Panc1 (cell line): ENCODE data around the gene MYBPC3. TPM values are rescaled to one million over a fixed set of nuclear protein-coding genes. Genes with fewer than 3 reads are reported as not detected.
A peak's percentile ranks its signal among the peaks of the same experiment; 100 is the strongest.

ENCODE experiments used
- ATAC-seq: fragments of 200-7000 bp; cut with Tn5 transposase; 2 replicates; pipeline ENCODE4 v1.9.1; 2020; ENCODE audit warnings: mild to moderate bottlenecking, moderate library complexity
- BruUV-seq: library from RNA; stranded (reverse); fragments of 400-500 nt; replicated peaks from 2 replicates; lab custom pipeline; 2021; lab: Mats Ljungman, UMichigan
- CTCF ChIA-PET: fragments of 300-600 bp; sonication (Branson Sonifier 250); formaldehyde crosslinking; loops from one replicate; lab custom pipeline; 2022; ENCODE audit warnings: antibody characterized with exemption; lab: Charles Lee
- POLR2A ChIA-PET: fragments of 300-600 bp; sonication (Branson Sonifier 250); formaldehyde crosslinking; loops from one replicate; lab custom pipeline; 2022; ENCODE audit warnings: antibody characterized with exemption; lab: Charles Lee
- DNase-seq: peaks from one replicate; pipeline ENCODE4 v3.0.0-alpha.2; 2010; ENCODE audit warnings: low read depth, low spot score
- H3K27ac ChIP-seq: 2 replicates; pipeline ENCODE4 v1.5.1; 2011; ENCODE audit warnings: mild to moderate bottlenecking, low read length, inconsistent platforms
- H3K27me3 ChIP-seq: fragments of 200-500 bp; sonication (Bioruptor generic); 2 replicates; pipeline ENCODE4 v1.6.0; 2014; ENCODE audit warnings: low read length, inconsistent platforms; ENCODE audit not compliant: control insufficient read depth, insufficient read depth
- H3K36me3 ChIP-seq: fragments of 200-500 bp; sonication (Bioruptor generic); 2 replicates; pipeline ENCODE4 v1.5.1; 2014; ENCODE audit warnings: inconsistent platforms, mild to moderate bottlenecking, low read length, moderate library complexity; ENCODE audit not compliant: control insufficient read depth, insufficient read depth
- H3K4me1 ChIP-seq: 2 replicates; pipeline ENCODE4 v1.5.1; 2011; ENCODE audit warnings: inconsistent platforms, mild to moderate bottlenecking, low read length, moderate library complexity; ENCODE audit not compliant: control insufficient read depth, insufficient read depth
- H3K4me3 ChIP-seq, 2 experiments: 2 replicates each; pipeline ENCODE4 v1.5.1; 2011 to 2012; ENCODE audit warnings: low read depth in 2 of 2, low read length in 2 of 2, mild to moderate bottlenecking in 2 of 2, inconsistent platforms in 1 of 2, moderate library complexity in 1 of 2
- H3K9me3 ChIP-seq: fragments of 200-500 bp; sonication (Bioruptor generic); 2 replicates; pipeline ENCODE4 v1.5.1; 2014; ENCODE audit warnings: low read depth, mild to moderate bottlenecking, inconsistent platforms, low read length, moderate library complexity; ENCODE audit not compliant: control insufficient read depth, insufficient read depth
- POLR2AphosphoS5 ChIP-seq: IDR thresholded peaks from 2 replicates; pipeline ENCODE4 v1.6.1; 2012; ENCODE audit warnings: mild to moderate bottlenecking, low read depth, low read length, moderate library complexity
- SIN3A ChIP-seq: IDR thresholded peaks from 2 replicates; pipeline ENCODE4 v1.6.1; 2012; ENCODE audit warnings: low read depth, mild to moderate bottlenecking, low read length, moderate library complexity, borderline replicate concordance; ENCODE audit not compliant: insufficient read depth
- TCF7L2 ChIP-seq: IDR thresholded peaks from 2 replicates; pipeline ENCODE4 v1.6.1; 2011; ENCODE audit warnings: mild to moderate bottlenecking, low read depth, low read length, inconsistent platforms
- in situ Hi-C: cut with HindIII; loops from 2 replicates; pipeline ENCODE4 v1.10.0; 2016; ENCODE audit warnings: low sequenced_read_pairs, low pct_unique_long_range_greater_than_20kb
- intact Hi-C: fragments of 100-400 bp; cut with micrococcal nuclease; formaldehyde crosslinking; loops from one replicate; pipeline ENCODE4 v1.10.0; 2022; ENCODE audit not compliant: unreplicated experiment
- total RNA-seq: library from RNA; stranded (reverse); gene quantifications from one replicate; pipeline ENCODE4 v1.2.1, GENCODE V29; 2021; ENCODE audit not compliant: unreplicated experiment
- TF ChIP-seq, protein P1 (sequence below): fragments of 450-650 bp; IDR thresholded peaks from 2 replicates; pipeline ENCODE4 v1.5.1; 2017; ENCODE audit warnings: mild to moderate bottlenecking
- TF ChIP-seq, protein P2 (sequence below), 2 experiments: IDR thresholded peaks; 2 replicates each; pipeline ENCODE4 v1.6.1; 2011 to 2012; ENCODE audit warnings: low read depth in 2 of 2, control low read depth in 1 of 2, low read length in 1 of 2, mild to moderate bottlenecking in 1 of 2, moderate library complexity in 1 of 2; ENCODE audit not compliant: insufficient read depth in 1 of 2

Gene MYBPC3
- total RNA-seq, 1 experiment from 2014 or later, result not detected

DNA sequence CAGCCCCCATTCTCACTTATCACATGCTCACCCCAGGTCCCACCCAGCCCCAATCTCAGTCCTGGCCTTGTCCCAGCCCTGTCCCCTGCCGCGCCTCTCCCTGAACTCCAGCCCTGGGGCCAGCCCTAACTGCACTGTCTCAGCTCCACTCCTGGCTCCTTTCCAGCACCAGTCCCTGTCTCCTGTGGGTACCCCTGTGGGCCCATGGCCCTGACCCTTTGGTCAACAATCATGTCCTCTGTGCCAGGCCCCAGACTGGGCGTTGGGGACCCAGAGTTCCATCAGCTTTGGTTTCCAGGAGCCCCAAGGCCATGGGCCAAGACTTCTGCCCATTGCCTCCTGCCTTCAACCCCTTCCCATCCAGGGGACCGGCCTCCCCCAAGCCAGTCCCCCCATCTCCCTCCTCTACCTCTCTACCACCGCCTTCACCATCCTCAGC is 25.1 kb upstream of the MYBPC3 start:
- H3K27me3 ChIP-seq, result no peaks in the 10 kb centered on the region
- H3K4me1 ChIP-seq, result no peaks in the 10 kb centered on the region; the same call in 1 of the 2 replicates
- ATAC-seq (no peak), DNase-seq (no peak)
- CTCF ChIA-PET, result no interaction called here
- TF ChIP-seq, protein P1, sequence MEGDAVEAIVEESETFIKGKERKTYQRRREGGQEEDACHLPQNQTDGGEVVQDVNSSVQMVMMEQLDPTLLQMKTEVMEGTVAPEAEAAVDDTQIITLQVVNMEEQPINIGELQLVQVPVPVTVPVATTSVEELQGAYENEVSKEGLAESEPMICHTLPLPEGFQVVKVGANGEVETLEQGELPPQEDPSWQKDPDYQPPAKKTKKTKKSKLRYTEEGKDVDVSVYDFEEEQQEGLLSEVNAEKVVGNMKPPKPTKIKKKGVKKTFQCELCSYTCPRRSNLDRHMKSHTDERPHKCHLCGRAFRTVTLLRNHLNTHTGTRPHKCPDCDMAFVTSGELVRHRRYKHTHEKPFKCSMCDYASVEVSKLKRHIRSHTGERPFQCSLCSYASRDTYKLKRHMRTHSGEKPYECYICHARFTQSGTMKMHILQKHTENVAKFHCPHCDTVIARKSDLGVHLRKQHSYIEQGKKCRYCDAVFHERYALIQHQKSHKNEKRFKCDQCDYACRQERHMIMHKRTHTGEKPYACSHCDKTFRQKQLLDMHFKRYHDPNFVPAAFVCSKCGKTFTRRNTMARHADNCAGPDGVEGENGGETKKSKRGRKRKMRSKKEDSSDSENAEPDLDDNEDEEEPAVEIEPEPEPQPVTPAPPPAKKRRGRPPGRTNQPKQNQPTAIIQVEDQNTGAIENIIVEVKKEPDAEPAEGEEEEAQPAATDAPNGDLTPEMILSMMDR, result no peak
- TF ChIP-seq TCF7L2, result no peak
- TF ChIP-seq POLR2AphosphoS5, result no peak
- no peak for TF ChIP-seq SIN3A
- TF ChIP-seq, protein P2, sequence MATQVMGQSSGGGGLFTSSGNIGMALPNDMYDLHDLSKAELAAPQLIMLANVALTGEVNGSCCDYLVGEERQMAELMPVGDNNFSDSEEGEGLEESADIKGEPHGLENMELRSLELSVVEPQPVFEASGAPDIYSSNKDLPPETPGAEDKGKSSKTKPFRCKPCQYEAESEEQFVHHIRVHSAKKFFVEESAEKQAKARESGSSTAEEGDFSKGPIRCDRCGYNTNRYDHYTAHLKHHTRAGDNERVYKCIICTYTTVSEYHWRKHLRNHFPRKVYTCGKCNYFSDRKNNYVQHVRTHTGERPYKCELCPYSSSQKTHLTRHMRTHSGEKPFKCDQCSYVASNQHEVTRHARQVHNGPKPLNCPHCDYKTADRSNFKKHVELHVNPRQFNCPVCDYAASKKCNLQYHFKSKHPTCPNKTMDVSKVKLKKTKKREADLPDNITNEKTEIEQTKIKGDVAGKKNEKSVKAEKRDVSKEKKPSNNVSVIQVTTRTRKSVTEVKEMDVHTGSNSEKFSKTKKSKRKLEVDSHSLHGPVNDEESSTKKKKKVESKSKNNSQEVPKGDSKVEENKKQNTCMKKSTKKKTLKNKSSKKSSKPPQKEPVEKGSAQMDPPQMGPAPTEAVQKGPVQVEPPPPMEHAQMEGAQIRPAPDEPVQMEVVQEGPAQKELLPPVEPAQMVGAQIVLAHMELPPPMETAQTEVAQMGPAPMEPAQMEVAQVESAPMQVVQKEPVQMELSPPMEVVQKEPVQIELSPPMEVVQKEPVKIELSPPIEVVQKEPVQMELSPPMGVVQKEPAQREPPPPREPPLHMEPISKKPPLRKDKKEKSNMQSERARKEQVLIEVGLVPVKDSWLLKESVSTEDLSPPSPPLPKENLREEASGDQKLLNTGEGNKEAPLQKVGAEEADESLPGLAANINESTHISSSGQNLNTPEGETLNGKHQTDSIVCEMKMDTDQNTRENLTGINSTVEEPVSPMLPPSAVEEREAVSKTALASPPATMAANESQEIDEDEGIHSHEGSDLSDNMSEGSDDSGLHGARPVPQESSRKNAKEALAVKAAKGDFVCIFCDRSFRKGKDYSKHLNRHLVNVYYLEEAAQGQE (IDR thresholded peaks at IDR 0.05; ENCODE audit: insufficient read depth in 1 of 2, low read depth in 2 of 2, low read length in 1 of 2), result no peak
- H3K4me3 ChIP-seq, result no peak overlapping the region
- POLR2A ChIA-PET, result no interaction called here
- no peaks in the 10 kb centered on the region for H3K9me3 ChIP-seq
- in situ Hi-C loops (no loop called here), intact Hi-C loops (no loop called here)
- no peak overlapping the region for H3K27ac ChIP-seq
- H3K36me3 ChIP-seq, result no peaks in the 10 kb centered on the region
- BruUV-seq, result no TSS peak

DNA sequence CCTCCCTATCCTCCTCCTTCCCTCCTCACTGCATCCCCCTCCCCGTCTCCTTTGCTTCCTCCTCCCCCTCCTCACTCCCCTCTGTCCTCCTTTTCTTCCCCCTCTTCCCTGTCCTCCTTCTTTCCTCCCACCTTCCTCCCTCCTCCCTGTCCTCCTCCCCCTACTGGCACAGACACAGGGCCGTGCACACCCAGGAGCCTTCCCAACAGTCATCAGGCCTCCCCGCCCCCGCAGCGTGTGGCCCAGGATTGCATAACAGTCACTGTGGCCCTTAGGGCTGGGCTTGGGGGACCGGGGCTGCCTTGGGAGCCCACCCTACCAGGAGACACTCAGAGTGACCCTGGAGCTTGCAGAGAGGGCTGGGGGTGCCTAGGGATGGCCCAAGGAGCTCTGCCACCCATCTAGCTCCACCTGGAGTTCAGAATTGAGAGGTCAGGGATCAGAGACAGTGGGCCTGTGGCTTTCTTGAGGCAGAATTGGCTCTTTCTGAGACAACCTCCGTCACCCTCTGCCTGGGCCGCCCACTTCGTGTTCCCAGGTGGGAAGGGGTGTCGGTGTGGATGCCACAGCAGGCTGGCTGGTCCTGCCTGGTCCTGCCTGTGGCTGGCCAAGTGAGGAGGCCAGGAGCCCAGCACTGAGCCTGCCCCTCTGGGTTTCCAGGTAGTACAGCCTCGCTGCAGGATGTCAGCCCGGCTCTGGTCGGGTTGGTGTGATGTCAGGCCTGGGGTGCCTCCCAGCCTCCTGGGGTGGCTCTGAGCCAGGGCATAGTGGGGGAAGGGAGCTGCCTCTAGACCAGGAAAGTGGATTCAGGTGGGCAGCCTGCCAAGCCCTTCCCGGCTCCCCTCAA is 24.2 kb upstream of the MYBPC3 start:
- H3K4me3 ChIP-seq, result no peak overlapping the region
- no peaks in the 10 kb centered on the region for H3K9me3 ChIP-seq
- no peak for DNase-seq
- ChIA-PET CTCF (no interaction called here), POLR2A (no interaction called here)
- BruUV-seq, result no TSS peak
- in situ Hi-C loops, result no loop called here
- 0 out of 2 replicates have a peak, but pooled peaks have one; percentile 27 for ATAC-seq
- TF ChIP-seq, protein P2 (IDR thresholded peaks at IDR 0.05; ENCODE audit: insufficient read depth in 1 of 2, low read depth in 2 of 2, low read length in 1 of 2), result no peak
- no peak for TF ChIP-seq POLR2AphosphoS5
- TF ChIP-seq, protein P1, result no peak
- TF ChIP-seq SIN3A, result no peak
- no peak for TF ChIP-seq TCF7L2
- H3K27ac ChIP-seq, result no peak overlapping the region
- H3K36me3 ChIP-seq, result no peaks in the 10 kb centered on the region
- no peaks in the 10 kb centered on the region; the same call in 1 of the 2 replicates for H3K4me1 ChIP-seq
- intact Hi-C loops, result no loop called here
- H3K27me3 ChIP-seq, result no peaks in the 10 kb centered on the region
